Measurements from ENCODE around the gene WDR70. TPM values are rescaled to one million over a fixed set of nuclear protein-coding genes. Genes with fewer than 3 reads are reported as not detected.

Gene WDR70
- total RNA-seq, 1 experiment from 2014 or later, result 40.2 TPM

GRCh38 chr5:37727238-37727637 is 348.1 kb downstream of the WDR70 start:
- intact Hi-C loops (cut with micrococcal nuclease; ENCODE audit: unreplicated experiment), result loop anchor here (5.0 kb wide), 1 partner anchor 315 kb away; no protein-coding TSS in a partner anchor
- POLR2A ChIA-PET, result no interaction called here
- Histone ChIP-seq H3K27me3 (replicated peaks; ENCODE audit: control insufficient read depth, insufficient read depth, low read length) (no peaks in the 10 kb centered on the region), H3K4me1 (no peaks in the 10 kb centered on the region), H3K9me3 (no peaks in the 10 kb centered on the region), H3K4me3 (ENCODE audit: low read depth, low read length) (no peak overlapping the region), H3K36me3 (ENCODE audit: control insufficient read depth, insufficient read depth, low read length) (no peaks in the 10 kb centered on the region; the same call in 1 of the 2 replicates)
- Mint-ChIP-seq H3K36me3 (ENCODE audit: insufficient read depth, unreplicated experiment) (peaks cover 9% of the 10 kb centered on the region), H3K4me3 (ENCODE audit: unreplicated experiment) (no peak overlapping the region), H3K27me3 (ENCODE audit: insufficient read depth, unreplicated experiment) (no peaks in the 10 kb centered on the region), H3K27ac (ENCODE audit: unreplicated experiment) (no peak overlapping the region), H3K9me3 (ENCODE audit: unreplicated experiment) (no peaks in the 10 kb centered on the region), H3K4me1 (ENCODE audit: low read depth, unreplicated experiment) (no peaks in the 10 kb centered on the region)
- CTCF ChIA-PET, result no interaction called here
- TF ChIP-seq CTCF (IDR thresholded peaks at IDR 0.05; ENCODE audit: insufficient read depth in 1 of 2, low read depth in 1 of 2, low read length in 1 of 2, severe bottlenecking in 1 of 2, unreplicated experiment in 1 of 2), result no peak
- BruUV-seq (replicated peaks), result no TSS peak
- DNase-seq, result no peak

- CTCF ChIA-PET, result no interaction called here
- H3K4me3 Mint-ChIP-seq (ENCODE audit: unreplicated experiment), result no peak overlapping the region
Observed at GRCh38 chr5:37730896-37731455, 351.9 kb downstream of the WDR70 start.

GRCh38 chr5:37734114-37734513 is 355.0 kb downstream of the WDR70 start:
- no peaks in the 10 kb centered on the region for H3K27me3 Mint-ChIP-seq (ENCODE audit: insufficient read depth, unreplicated experiment)
- Histone ChIP-seq H3K4me3 (ENCODE audit: low read depth, low read length) (no peak overlapping the region), H3K4me1 (no peaks in the 10 kb centered on the region), H3K27me3 (replicated peaks; ENCODE audit: control insufficient read depth, insufficient read depth, low read length) (no peaks in the 10 kb centered on the region), H3K36me3 (ENCODE audit: control insufficient read depth, insufficient read depth, low read length) (no peaks in the 10 kb centered on the region; the same call in 1 of the 2 replicates), H3K9me3 (no peaks in the 10 kb centered on the region)
- H3K4me1 Mint-ChIP-seq (ENCODE audit: low read depth, unreplicated experiment), result no peaks in the 10 kb centered on the region
- H3K36me3 Mint-ChIP-seq (ENCODE audit: insufficient read depth, unreplicated experiment), result no peaks in the 10 kb centered on the region
- no peak for DNase-seq
- H3K4me3 Mint-ChIP-seq (ENCODE audit: unreplicated experiment), result no peak overlapping the region
- intact Hi-C loops (cut with micrococcal nuclease; ENCODE audit: unreplicated experiment), result no loop called here
- ChIA-PET POLR2A (no interaction called here), CTCF (no interaction called here)
- no TSS peak for BruUV-seq (replicated peaks)
- TF ChIP-seq CTCF (IDR thresholded peaks at IDR 0.05; ENCODE audit: insufficient read depth in 1 of 2, low read depth in 1 of 2, low read length in 1 of 2, severe bottlenecking in 1 of 2, unreplicated experiment in 1 of 2), result no peak
- no peak overlapping the region for H3K27ac Mint-ChIP-seq (ENCODE audit: unreplicated experiment)
- H3K9me3 Mint-ChIP-seq (ENCODE audit: unreplicated experiment), result no peaks in the 10 kb centered on the region

More at GRCh38 chr5:37730896-37731455, 351.9 kb downstream of the WDR70 start:
- no peak for TF ChIP-seq CTCF (IDR thresholded peaks at IDR 0.05; ENCODE audit: insufficient read depth in 1 of 2, low read depth in 1 of 2, low read length in 1 of 2, severe bottlenecking in 1 of 2, unreplicated experiment in 1 of 2)
- DNase-seq, result no peak
- H3K36me3 Mint-ChIP-seq (ENCODE audit: insufficient read depth, unreplicated experiment), result peaks cover 9% of the 10 kb centered on the region
- H3K27ac Mint-ChIP-seq (ENCODE audit: unreplicated experiment), result no peak overlapping the region
- H3K4me3 ChIP-seq (ENCODE audit: low read depth, low read length), result no peak overlapping the region
- no peaks in the 10 kb centered on the region for H3K9me3 ChIP-seq
- H3K4me1 ChIP-seq, result no peaks in the 10 kb centered on the region
- BruUV-seq (replicated peaks), result no TSS peak
- no peaks in the 10 kb centered on the region for H3K27me3 Mint-ChIP-seq (ENCODE audit: insufficient read depth, unreplicated experiment)
- intact Hi-C loops (cut with micrococcal nuclease; ENCODE audit: unreplicated experiment), result loop anchor here (1.0 kb wide), 1 partner anchor 21 kb away; no protein-coding TSS in a partner anchor
- H3K27me3 ChIP-seq (replicated peaks; ENCODE audit: control insufficient read depth, insufficient read depth, low read length), result no peaks in the 10 kb centered on the region
- no peaks in the 10 kb centered on the region for H3K9me3 Mint-ChIP-seq (ENCODE audit: unreplicated experiment)
- H3K4me1 Mint-ChIP-seq (ENCODE audit: low read depth, unreplicated experiment), result no peaks in the 10 kb centered on the region
- POLR2A ChIA-PET, result no interaction called here
- no peaks in the 10 kb centered on the region; the same call in 1 of the 2 replicates for H3K36me3 ChIP-seq (ENCODE audit: control insufficient read depth, insufficient read depth, low read length)
